HL-60 (cell line): Measurements from ENCODE around the gene TTC39A.

Experiments
- CTCF ChIP-seq: IDR thresholded peaks from one replicate; pipeline ENCODE4 v1.5.1; 2011; ENCODE audit warnings: low read length, control low read depth, inconsistent platforms; ENCODE audit not compliant: insufficient read depth
- GABPA ChIP-seq: IDR thresholded peaks from 2 replicates; pipeline ENCODE4 v1.6.1; 2012; ENCODE audit warnings: low read depth
- POLR2AphosphoS5 ChIP-seq: IDR thresholded peaks from 2 replicates; pipeline ENCODE4 v1.6.1; 2012; ENCODE audit warnings: low read depth
- TF ChIP-seq, protein P1 (sequence below): IDR thresholded peaks from 2 replicates; pipeline ENCODE4 v1.6.1; 2012; ENCODE audit warnings: low read depth; ENCODE audit not compliant: insufficient replicate concordance

- no peak for TF ChIP-seq CTCF
- no peak for TF ChIP-seq POLR2AphosphoS5
- TF ChIP-seq, protein P1, sequence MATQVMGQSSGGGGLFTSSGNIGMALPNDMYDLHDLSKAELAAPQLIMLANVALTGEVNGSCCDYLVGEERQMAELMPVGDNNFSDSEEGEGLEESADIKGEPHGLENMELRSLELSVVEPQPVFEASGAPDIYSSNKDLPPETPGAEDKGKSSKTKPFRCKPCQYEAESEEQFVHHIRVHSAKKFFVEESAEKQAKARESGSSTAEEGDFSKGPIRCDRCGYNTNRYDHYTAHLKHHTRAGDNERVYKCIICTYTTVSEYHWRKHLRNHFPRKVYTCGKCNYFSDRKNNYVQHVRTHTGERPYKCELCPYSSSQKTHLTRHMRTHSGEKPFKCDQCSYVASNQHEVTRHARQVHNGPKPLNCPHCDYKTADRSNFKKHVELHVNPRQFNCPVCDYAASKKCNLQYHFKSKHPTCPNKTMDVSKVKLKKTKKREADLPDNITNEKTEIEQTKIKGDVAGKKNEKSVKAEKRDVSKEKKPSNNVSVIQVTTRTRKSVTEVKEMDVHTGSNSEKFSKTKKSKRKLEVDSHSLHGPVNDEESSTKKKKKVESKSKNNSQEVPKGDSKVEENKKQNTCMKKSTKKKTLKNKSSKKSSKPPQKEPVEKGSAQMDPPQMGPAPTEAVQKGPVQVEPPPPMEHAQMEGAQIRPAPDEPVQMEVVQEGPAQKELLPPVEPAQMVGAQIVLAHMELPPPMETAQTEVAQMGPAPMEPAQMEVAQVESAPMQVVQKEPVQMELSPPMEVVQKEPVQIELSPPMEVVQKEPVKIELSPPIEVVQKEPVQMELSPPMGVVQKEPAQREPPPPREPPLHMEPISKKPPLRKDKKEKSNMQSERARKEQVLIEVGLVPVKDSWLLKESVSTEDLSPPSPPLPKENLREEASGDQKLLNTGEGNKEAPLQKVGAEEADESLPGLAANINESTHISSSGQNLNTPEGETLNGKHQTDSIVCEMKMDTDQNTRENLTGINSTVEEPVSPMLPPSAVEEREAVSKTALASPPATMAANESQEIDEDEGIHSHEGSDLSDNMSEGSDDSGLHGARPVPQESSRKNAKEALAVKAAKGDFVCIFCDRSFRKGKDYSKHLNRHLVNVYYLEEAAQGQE, result no peak
- TF ChIP-seq GABPA, result no peak
Measured at GRCh38 chr1:51306950-51307349, 23.4 kb downstream of the TTC39A start.
